ENCODE measurements around the gene WT1.

The WT1 gene

DNA sequence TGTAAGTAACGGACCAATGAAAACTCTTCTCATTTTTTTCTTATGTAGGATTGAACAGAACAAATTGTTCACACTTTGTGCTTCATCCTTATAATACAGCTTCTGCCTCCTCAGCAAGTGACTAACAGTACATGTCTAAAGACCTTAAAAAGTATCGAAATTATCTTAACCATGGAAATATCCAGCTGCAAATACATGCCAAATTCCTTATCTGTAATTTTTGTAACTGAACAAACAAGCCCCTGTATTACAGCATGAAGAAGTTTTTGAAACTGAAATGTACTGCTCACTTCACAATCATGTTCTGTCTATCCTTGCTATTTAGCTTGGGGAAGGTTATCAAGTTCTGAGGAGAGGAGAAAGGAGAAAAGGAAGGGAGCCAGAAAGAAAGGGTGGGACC, 20.4 kb downstream of the WT1 start:
- Histone ChIP-seq H3K36me3 (ENCODE audit: control insufficient read depth, insufficient read depth, low read length) (no peaks in the 10 kb centered on the region), H3K4me3 (ENCODE audit: low read depth, low read length) (no peak overlapping the region), H3K4me1 (no peaks in the 10 kb centered on the region), H3K79me2 (no peaks in the 10 kb centered on the region), H3K9me3 (ENCODE audit: control insufficient read depth, low read length) (no peaks in the 10 kb centered on the region), H3K4me2 (ENCODE audit: low read length) (no peak overlapping the region), H3K9ac (no peak overlapping the region), H3K27me3 (ENCODE audit: control insufficient read depth, insufficient read depth, low read length) (no peaks in the 10 kb centered on the region), H3K27ac (no peak overlapping the region), H2AFZ (no peak overlapping the region)
- TF ChIP-seq, protein P1, sequence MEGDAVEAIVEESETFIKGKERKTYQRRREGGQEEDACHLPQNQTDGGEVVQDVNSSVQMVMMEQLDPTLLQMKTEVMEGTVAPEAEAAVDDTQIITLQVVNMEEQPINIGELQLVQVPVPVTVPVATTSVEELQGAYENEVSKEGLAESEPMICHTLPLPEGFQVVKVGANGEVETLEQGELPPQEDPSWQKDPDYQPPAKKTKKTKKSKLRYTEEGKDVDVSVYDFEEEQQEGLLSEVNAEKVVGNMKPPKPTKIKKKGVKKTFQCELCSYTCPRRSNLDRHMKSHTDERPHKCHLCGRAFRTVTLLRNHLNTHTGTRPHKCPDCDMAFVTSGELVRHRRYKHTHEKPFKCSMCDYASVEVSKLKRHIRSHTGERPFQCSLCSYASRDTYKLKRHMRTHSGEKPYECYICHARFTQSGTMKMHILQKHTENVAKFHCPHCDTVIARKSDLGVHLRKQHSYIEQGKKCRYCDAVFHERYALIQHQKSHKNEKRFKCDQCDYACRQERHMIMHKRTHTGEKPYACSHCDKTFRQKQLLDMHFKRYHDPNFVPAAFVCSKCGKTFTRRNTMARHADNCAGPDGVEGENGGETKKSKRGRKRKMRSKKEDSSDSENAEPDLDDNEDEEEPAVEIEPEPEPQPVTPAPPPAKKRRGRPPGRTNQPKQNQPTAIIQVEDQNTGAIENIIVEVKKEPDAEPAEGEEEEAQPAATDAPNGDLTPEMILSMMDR (IDR thresholded peaks at IDR 0.05) = no peak

DNA sequence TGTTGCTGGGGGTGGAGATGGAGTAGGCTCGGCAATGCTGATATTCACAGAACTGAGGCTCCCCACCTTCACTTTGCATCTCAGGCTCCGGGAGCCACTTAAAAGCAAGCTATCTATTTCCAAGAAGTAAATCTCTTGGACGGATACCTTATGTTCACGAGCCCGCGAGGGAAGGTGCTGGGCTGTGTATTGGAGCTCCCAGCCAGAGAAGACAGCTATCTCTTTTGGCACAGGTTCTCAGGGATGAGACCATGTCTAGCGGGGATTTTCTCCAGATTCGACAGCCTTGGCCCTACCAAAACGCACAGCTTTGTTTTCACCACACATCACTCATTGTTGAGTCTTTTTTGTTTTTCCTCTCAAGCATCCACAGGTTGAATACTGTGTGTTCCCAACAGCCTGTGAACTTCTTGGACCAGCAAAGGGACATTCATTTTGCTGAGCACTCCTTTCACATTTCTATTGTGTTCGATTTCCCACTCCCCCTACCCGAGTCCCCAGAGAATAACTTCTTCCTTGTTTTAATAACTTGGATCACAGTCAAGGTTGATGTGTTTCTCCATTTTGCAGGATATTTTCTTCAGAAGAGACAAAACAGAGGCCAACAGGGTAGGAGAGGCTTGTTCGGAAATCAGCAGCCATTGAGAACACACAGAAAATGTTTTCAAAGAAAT, 23.3 kb downstream of the WT1 start:
- H3K27me3 ChIP-seq (ENCODE audit: control insufficient read depth, insufficient read depth, low read length) = no peaks in the 10 kb centered on the region
- TF ChIP-seq, protein P1 (IDR thresholded peaks at IDR 0.05) = no peak
- H3K4me3 ChIP-seq (ENCODE audit: low read depth, low read length) = no peak overlapping the region
- no peak overlapping the region for H3K4me2 ChIP-seq (ENCODE audit: low read length)
- H3K9ac ChIP-seq = no peak overlapping the region
- H3K79me2 ChIP-seq = no peaks in the 10 kb centered on the region
- no peaks in the 10 kb centered on the region for H3K9me3 ChIP-seq (ENCODE audit: control insufficient read depth, low read length)
- H3K4me1 ChIP-seq = no peaks in the 10 kb centered on the region
- H2AFZ ChIP-seq = no peak overlapping the region
- H3K36me3 ChIP-seq (ENCODE audit: control insufficient read depth, insufficient read depth, low read length) = no peaks in the 10 kb centered on the region
- no peak overlapping the region for H3K27ac ChIP-seq

DNA sequence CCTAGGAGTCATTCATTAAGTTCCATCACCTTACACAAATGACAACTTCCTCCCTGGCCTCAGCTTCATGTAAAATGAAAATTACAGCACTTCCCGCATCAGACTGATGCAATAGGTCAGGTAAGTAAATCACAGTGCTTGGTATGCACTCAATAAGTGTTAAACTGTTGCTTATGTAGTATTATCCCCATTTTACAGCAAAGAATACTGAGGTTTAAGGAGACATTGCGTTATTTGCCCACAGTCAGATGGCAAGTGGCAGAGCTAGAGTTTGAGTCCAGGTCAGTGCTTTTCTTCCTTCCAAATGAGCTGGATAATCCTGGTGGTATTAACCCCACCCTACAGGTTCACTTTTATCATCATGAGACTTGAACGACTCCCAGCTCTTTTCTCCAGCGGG, 29.7 kb downstream of the WT1 start:
- H3K27me3 ChIP-seq (ENCODE audit: control insufficient read depth, insufficient read depth, low read length) = no peaks in the 10 kb centered on the region
- H3K79me2 ChIP-seq = no peaks in the 10 kb centered on the region
- H3K27ac ChIP-seq = no peak overlapping the region
- H3K9ac ChIP-seq = no peak overlapping the region
- H3K4me2 ChIP-seq (ENCODE audit: low read length) = no peak overlapping the region
- TF ChIP-seq, protein P1 (IDR thresholded peaks at IDR 0.05) = no peak
- H3K36me3 ChIP-seq (ENCODE audit: control insufficient read depth, insufficient read depth, low read length) = no peaks in the 10 kb centered on the region
- no peaks in the 10 kb centered on the region for H3K9me3 ChIP-seq (ENCODE audit: control insufficient read depth, low read length)
- H3K4me3 ChIP-seq (ENCODE audit: low read depth, low read length) = no peak overlapping the region
- no peaks in the 10 kb centered on the region for H3K4me1 ChIP-seq
- H2AFZ ChIP-seq = no peak overlapping the region

DNA sequence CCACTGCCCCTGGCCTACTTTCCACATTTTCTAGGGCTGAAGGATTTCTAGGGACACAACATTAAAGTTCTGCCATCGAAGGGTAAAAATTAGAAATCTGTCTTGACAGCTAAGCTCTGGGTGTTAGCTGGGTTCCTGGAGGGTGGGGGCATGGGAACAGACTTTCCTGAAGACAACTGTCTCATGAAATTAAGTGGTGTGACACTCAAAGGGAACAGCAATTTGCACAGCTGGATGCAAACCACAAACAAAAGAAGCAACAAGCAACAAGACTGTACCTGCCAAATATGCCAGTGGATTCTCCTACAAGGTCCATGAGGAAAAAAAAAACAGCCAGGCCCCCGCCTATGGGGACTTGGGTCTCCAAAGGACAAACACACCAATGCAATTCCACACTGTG, 32.5 kb downstream of the WT1 start:
- no peaks in the 10 kb centered on the region for H3K4me1 ChIP-seq
- no peak overlapping the region for H3K4me3 ChIP-seq (ENCODE audit: low read depth, low read length)
- H3K36me3 ChIP-seq (ENCODE audit: control insufficient read depth, insufficient read depth, low read length) = no peaks in the 10 kb centered on the region
- no peaks in the 10 kb centered on the region for H3K27me3 ChIP-seq (ENCODE audit: control insufficient read depth, insufficient read depth, low read length)
- no peak overlapping the region for H3K9ac ChIP-seq
- TF ChIP-seq, protein P1 (IDR thresholded peaks at IDR 0.05) = no peak
- no peaks in the 10 kb centered on the region for H3K79me2 ChIP-seq
- H3K4me2 ChIP-seq (ENCODE audit: low read length) = no peak overlapping the region
- H3K27ac ChIP-seq = no peak overlapping the region
- no peaks in the 10 kb centered on the region for H3K9me3 ChIP-seq (ENCODE audit: control insufficient read depth, low read length)
- H2AFZ ChIP-seq = no peak overlapping the region
